Duodenal mucosa (tissue), 2 donors: ENCODE results near the gene TSC22D2.

ENCODE experiments used
- H3K27ac ChIP-seq: one replicate; pipeline ENCODE4 v1.7.0; 2013; ENCODE audit warnings: low read depth, low read length
- H3K27me3 ChIP-seq, 2 donors: one replicate each; pipeline ENCODE4 v1.7.0; 2013; ENCODE audit warnings: low read length in 2 of 2, control low read depth in 1 of 2; ENCODE audit not compliant: insufficient read depth in 2 of 2, control insufficient read depth in 1 of 2
- H3K36me3 ChIP-seq, 2 donors: one replicate each; pipeline ENCODE4 v1.7.0; 2013; ENCODE audit warnings: low read length in 2 of 2, control low read depth in 1 of 2; ENCODE audit not compliant: insufficient read depth in 2 of 2, control insufficient read depth in 1 of 2
- H3K4me1 ChIP-seq, 2 donors: one replicate each; pipeline ENCODE4 v1.7.0; 2013; ENCODE audit warnings: low read length in 2 of 2, control low read depth in 1 of 2; ENCODE audit not compliant: insufficient read depth in 2 of 2, control insufficient read depth in 1 of 2
- H3K4me3 ChIP-seq, 2 donors: one replicate each; pipeline ENCODE4 v1.7.0; 2013; ENCODE audit warnings: low read length in 2 of 2, low read depth in 1 of 2
- H3K9ac ChIP-seq, 2 donors: one replicate each; pipeline ENCODE4 v1.7.0; 2013; ENCODE audit warnings: low read length in 2 of 2, low read depth in 1 of 2
- H3K9me3 ChIP-seq, 2 donors: one replicate each; pipeline ENCODE4 v1.7.0; 2013; ENCODE audit warnings: low read length in 2 of 2, control low read depth in 1 of 2; ENCODE audit not compliant: control insufficient read depth in 1 of 2

TSC22D2 gene

DNA sequence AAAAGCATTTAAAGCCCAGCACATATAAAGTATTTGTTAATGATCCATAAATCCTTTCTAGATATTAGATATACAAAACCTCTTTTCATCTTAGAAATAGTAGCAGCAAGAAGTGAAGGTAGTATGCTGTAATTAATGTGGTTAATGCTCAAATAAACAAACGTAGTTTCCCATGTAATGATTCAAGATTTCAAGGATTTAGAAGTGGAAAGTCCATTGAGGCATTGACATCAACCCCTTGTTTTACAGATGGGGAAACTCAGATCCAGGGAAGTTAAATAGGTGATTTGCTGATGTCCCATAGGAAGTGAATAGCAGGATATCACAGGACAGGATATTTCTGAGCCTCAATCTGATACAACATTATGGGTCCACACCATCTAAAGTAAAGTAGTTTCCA, 47.2 kb downstream of the TSC22D2 start:
- Histone ChIP-seq H3K27me3 (no peaks in the 10 kb centered on the region), H3K36me3 (peaks cover 7 to 13% of the 10 kb centered on the region in 2 donors), H3K4me1 (peaks cover 0 to 3% of the 10 kb centered on the region in 2 donors), H3K9me3 (no peaks in the 10 kb centered on the region), H3K9ac (no peak overlapping the region), H3K4me3 (no peak overlapping the region), H3K27ac (no peak overlapping the region)

DNA sequence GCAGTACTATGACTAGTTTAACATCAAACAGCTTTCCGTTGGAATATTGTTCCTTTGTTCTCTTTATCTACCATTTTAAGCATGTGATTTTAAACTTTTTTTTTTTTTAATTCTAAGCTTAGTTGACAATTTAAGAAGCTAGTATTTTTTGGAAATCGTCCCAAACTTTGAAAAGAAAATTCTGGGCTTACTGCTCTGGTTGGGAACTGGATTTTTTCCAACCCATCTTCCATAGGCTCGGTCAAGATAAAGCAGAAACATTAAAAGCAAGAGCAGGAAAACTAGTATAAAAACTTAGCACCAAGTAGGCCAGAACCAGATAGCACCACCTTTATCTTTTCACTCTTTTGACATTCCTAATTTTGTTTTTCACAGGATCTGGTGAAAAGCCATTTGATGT, 49.9 kb downstream of the TSC22D2 start:
- Histone ChIP-seq H3K4me3 (no peak overlapping the region), H3K27me3 (no peaks in the 10 kb centered on the region), H3K9me3 (no peaks in the 10 kb centered on the region), H3K9ac (no peak overlapping the region), H3K27ac (no peak overlapping the region), H3K4me1 (no peaks in the 10 kb centered on the region), H3K36me3 (peaks cover 7 to 13% of the 10 kb centered on the region in 2 donors)

DNA sequence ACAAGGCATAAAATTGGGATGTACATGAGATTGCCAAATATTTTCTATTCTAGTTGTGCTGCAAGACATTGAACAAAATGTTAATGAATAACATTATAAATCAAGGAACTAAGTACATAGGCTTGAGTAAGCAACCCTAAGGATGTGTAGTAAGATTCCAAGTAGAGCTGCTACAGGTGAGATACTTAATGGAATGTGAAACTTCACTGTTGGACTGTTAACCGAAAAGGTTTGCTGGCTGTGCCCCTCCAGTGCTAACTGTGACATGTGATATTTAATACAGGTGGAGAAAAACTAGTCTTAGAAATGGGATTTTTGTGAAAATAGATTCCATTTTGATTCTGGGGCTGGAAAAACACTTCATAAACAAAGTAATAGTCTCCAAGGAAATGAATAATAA, 52.4 kb downstream of the TSC22D2 start:
- no peak overlapping the region for H3K9ac ChIP-seq
- no peaks in the 10 kb centered on the region for H3K4me1 ChIP-seq
- H3K36me3 ChIP-seq: peaks cover 7 to 13% of the 10 kb centered on the region in 2 donors
- no peaks in the 10 kb centered on the region for H3K27me3 ChIP-seq
- no peak overlapping the region for H3K27ac ChIP-seq
- no peaks in the 10 kb centered on the region for H3K9me3 ChIP-seq
- no peak overlapping the region for H3K4me3 ChIP-seq

DNA sequence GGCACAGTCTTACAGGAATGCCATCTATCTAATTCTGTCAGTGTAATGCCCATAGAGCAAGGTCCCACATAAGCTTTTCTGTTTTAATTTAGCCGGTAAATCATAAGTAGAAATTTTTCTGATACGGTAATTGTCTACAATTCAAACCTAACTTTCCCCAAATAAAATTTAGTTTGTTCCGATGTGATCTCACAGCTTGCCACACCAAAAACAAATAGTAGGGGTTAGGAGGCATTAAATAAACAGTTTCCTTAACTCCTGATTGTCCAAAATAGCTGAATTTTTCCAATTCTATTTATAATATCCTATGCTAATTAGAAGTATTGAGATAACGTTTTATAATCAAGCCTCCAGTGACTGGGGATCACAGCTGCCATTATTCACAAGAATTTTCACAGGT, 53.3 kb downstream of the TSC22D2 start:
- H3K9ac ChIP-seq: no peak overlapping the region
- H3K4me1 ChIP-seq: no peaks in the 10 kb centered on the region
- no peak overlapping the region for H3K4me3 ChIP-seq
- H3K36me3 ChIP-seq: peaks cover 7 to 13% of the 10 kb centered on the region in 2 donors
- H3K27ac ChIP-seq: no peak overlapping the region
- no peaks in the 10 kb centered on the region for H3K27me3 ChIP-seq
- H3K9me3 ChIP-seq: no peaks in the 10 kb centered on the region

DNA sequence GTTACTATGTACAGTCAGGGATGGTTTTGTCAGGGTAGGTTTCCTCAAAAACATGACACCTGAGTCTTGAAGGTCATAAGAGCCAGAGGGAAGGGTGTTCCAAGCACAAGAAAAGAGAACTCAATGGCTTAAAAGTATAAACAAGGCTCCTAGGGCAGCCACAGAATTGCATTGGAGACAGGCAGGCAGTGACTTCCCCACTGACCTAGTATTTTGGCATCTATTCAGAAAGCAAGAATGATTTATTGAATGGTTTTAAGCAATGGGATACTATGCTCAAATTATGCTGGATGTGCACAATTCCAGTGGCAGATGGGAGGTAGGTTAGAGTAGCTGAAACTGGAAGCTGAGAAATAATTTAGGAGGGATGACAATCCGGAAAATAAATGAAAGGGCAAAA, 54.0 kb downstream of the TSC22D2 start:
- Histone ChIP-seq H3K4me3 (no peak overlapping the region), H3K36me3 (peaks cover 7 to 13% of the 10 kb centered on the region in 2 donors), H3K9ac (no peak overlapping the region), H3K4me1 (no peaks in the 10 kb centered on the region), H3K27ac (no peak overlapping the region), H3K9me3 (no peaks in the 10 kb centered on the region), H3K27me3 (no peaks in the 10 kb centered on the region)

DNA sequence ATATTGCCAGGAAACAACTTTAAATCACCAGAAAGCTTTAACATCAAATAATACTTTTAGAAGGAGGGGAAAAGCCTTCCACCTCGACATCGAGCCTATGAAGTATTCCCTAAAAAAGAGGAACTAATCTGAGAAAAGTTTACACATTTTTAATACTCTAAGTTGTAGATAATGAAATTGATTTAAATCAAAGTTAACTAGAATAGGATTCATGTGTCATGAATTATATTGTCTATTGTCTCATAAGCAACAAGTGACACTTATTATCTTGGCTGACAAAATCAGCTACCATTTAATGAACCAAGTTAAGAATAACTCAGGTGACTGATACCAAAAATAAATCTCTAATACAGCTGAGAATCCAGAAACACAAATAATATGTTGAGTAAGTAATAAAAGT, 56.6 kb downstream of the TSC22D2 start:
- Histone ChIP-seq H3K27ac (no peak overlapping the region), H3K9ac (no peak overlapping the region), H3K4me3 (no peak overlapping the region), H3K9me3 (no peaks in the 10 kb centered on the region), H3K27me3 (no peaks in the 10 kb centered on the region), H3K4me1 (no peaks in the 10 kb centered on the region), H3K36me3 (no peaks in the 10 kb centered on the region)

DNA sequence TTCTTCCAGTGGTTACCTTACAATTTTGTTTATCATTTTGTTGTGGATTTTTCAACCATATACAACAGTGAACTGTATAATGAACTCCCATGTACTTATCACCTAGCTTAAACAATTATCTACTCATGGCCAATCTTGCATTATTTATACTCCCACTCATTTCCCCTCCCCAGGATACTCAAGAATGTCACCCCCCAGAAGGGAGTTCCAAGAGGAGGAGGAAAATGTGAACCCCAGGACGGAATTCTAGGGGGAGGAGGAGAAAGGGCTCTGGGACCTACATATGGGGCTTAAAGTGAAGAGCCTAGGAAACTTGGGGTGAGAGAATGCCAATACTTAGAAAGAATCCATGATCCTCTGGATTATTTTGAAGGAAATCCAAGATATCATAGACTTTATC, 59.3 kb downstream of the TSC22D2 start:
- Histone ChIP-seq H3K27me3 (no peaks in the 10 kb centered on the region), H3K9ac (no peak overlapping the region), H3K36me3 (no peaks in the 10 kb centered on the region), H3K4me3 (no peak overlapping the region), H3K4me1 (no peaks in the 10 kb centered on the region), H3K9me3 (no peaks in the 10 kb centered on the region), H3K27ac (no peak overlapping the region)

DNA sequence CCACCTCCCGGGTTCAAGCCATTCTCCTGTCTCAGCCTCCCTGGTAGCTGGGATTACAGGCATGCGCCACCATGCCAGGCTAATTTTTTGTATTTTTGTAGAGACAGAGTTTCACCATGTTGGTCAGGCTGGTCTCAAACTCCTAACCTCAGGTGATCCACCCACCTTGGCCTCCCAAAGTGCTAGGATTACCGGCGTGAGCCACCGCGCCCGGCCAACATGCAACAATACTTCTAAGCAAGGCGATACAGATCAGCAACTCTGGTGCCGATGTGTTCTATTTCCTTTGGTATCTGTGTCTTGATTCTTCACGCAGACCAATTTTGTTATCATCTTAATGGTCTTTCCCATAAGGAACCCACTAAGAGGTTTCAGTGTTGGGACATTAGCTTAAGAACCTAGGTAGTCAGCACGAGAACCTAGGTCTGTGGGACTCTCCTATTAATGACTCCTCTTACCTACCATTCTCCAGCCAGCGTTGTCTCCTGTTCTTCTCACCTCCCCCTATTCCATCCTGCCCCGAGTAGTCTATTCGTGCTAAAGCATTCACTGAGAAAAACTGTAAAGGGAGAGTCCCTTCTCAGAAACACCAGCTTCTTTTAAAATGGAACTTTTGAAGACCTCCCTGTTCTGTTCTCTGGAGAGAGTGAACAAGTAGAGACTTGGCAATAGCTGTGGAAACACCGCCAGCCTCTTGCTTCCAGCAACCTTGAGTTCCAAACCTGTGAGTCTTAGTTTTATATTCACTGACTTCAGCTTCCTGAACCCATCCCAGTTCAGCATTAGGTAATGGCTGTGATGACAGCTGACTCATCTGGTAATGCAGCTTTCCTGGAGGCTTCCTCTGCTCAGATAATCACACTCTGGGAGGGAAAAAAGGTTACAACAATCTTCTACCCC, 61.2 kb downstream of the TSC22D2 start:
- no peaks in the 10 kb centered on the region for H3K36me3 ChIP-seq
- H3K9me3 ChIP-seq: no peaks in the 10 kb centered on the region
- no peak overlapping the region for H3K9ac ChIP-seq
- no peak overlapping the region for H3K27ac ChIP-seq
- H3K27me3 ChIP-seq: no peaks in the 10 kb centered on the region
- no peak overlapping the region for H3K4me3 ChIP-seq
- no peaks in the 10 kb centered on the region for H3K4me1 ChIP-seq

DNA sequence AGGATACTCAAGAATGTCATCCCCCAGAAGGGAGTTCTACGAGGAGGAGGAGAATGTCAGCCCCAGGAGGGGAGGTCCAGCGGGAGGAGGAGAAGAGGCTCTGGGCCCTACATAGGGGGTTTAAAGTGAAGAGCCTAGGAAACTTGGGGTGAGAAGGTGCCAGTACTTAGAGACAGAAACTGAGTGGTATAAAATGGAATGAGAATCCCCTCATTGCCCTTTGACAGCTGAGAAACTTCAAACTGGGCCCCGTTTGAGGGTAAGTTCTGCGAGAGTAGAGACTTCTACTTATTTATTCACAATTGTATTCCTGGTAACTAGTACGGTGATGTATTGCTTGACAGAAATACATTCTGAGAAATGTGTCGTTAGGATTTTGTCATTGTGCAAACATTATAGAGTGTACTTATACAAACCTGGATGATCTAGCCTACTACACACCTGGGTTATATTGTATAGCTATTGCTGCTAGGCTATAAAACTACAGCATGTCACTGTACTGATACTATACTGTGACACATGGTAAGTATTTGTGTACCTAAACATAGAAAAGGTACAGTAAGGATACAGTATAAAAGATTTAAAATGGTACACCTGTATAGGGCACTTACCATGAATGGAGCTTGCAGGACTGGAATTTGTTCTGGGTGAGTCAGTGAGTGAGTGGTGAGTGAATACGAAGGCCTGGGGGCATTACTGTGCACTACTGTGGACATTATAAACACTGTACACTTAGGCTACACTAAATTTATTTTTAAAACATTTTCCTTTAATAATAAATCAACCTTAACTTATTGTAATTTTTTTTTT, 62.0 kb downstream of the TSC22D2 start:
- Histone ChIP-seq H3K36me3 (no peaks in the 10 kb centered on the region), H3K4me1 (no peaks in the 10 kb centered on the region), H3K9me3 (no peaks in the 10 kb centered on the region), H3K4me3 (no peak overlapping the region), H3K9ac (no peak overlapping the region), H3K27ac (no peak overlapping the region), H3K27me3 (no peaks in the 10 kb centered on the region)

DNA sequence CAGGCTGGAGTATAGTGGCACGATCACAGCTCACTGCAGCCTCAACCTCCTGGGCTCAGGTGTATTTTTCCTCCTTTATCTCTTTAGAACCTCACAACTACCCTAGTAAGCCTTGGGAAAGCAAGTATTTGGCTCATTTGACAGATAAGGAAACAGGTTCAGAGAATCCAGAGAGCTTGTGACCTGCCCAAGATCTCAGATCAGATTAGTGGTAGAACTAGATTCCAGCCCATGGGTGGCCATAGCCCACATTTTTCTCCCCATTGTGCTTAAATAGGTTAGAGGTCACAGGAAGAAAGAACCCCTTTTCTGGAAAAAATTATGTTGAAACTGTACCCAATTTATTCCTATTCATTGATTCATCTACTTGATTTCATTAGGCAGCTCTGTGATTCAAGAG, 64.3 kb downstream of the TSC22D2 start:
- H3K9ac ChIP-seq: no peak overlapping the region
- no peak overlapping the region for H3K4me3 ChIP-seq
- no peaks in the 10 kb centered on the region for H3K4me1 ChIP-seq
- no peaks in the 10 kb centered on the region for H3K27me3 ChIP-seq
- H3K9me3 ChIP-seq: no peaks in the 10 kb centered on the region
- H3K36me3 ChIP-seq: no peaks in the 10 kb centered on the region
- H3K27ac ChIP-seq: no peak overlapping the region
